Measurements from ENCODE around the gene SYNC. TPM values are rescaled to one million over a fixed set of nuclear protein-coding genes. Genes with fewer than 3 reads are reported as not detected.
A peak's percentile ranks its signal among the peaks of the same experiment; 100 is the strongest.

The SYNC gene
- total RNA-seq, 5 donors from 2014 or later (not counting 1 experiment from before 2014, with no cell fraction given): 0.07 TPM; not detected in 4

GRCh38 chr1:32725615-32725982 lies 23.0 kb upstream of the SYNC start:
- Histone ChIP-seq H3K4me3 (ENCODE audit: control insufficient read depth in 1 of 2, extremely low read depth in 1 of 2, low read length in 1 of 2) (no peak overlapping the region), H3K4me1 (ENCODE audit: control insufficient read depth in 1 of 2, extremely low read depth in 1 of 2, insufficient read depth in 2 of 2, low read length in 2 of 2) (peaks cover 0 to 6% of the 10 kb centered on the region in 2 experiments), H3K36me3 (ENCODE audit: control insufficient read depth in 2 of 2, extremely low read depth in 1 of 2, insufficient read depth in 1 of 2, low read length in 1 of 2) (no peaks in the 10 kb centered on the region), H3K9me3 (no peaks in the 10 kb centered on the region), H3K27me3 (replicated peaks in 1 of 2; ENCODE audit: control insufficient read depth in 2 of 2, extremely low read depth in 1 of 2, insufficient read depth in 2 of 2, low read length in 1 of 2) (peaks cover 0 to 15% of the 10 kb centered on the region in 2 experiments), H3K27ac (ENCODE audit: low read length) (no peak overlapping the region)
- Mint-ChIP-seq H3K9me3 (no peaks in the 10 kb centered on the region), H3K27ac (no peak overlapping the region), H3K27me3 (peaks cover 16 to 20% of the 10 kb centered on the region in 2 donors), H3K4me3 (no peak overlapping the region), H3K36me3 (no peaks in the 10 kb centered on the region), H3K4me1 (peaks cover 6 to 11% (median 10%) of the 10 kb centered on the region in 3 donors)
- CTCF ChIA-PET: interaction anchor here in 1 of 2 donors (1.0 kb wide), 1 partner anchor 13 kb away, joined by 4 read pairs; no protein-coding TSS in a partner anchor
- no peak for DNase-seq
- WGBS (ENCODE audit: insufficient coverage): 90% methylated on average over 3 of the region's 3 CpGs
- POLR2A ChIA-PET: no interaction called here
- no peak for ATAC-seq (replicated peaks in 1 of 4)

DNA sequence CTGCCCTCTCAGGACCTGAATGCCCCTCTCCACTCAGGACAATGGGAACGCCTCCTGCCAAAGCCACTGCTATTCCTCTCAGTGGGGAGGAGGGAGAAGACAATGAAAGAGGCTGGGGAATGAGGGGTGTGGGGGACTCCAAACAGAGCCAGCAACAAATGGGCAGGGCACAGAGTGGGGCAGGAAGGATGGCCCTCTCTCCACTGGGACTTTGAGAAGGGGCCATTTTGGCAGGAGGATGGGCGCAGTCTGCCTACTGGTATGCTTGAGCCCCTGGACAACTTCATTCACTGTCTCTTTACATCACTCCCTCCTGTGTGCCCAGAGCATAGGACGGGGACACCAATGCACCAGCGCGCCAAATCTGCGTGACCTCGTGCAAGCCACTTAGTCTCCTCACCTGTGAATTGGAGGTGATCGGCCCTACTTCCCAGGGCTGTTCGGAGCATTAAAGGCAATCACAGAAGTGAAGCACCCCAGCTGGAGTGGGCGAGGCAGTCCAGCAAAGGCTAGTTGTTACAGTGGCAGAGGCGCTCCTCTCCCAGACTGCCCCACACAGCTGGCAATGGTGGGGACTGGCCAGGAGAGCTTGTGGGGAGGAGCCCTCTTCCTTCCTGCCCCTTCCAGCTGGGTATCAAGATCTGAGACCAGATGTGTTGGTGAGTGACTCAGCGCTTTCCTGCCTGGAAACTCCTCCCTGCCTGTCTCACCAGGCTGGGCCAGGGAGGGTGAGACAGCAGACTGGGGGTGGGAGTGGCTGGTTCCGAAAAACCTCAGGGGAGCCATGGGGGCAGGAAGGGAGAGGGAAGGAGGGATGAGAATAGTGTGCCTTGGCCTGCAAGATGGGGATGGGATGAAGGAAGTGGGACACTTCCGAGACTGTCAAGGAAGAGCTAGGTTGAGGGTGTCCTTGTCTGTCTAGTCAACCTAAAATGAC lies 22.4 kb upstream of the SYNC start:
- H3K9me3 Mint-ChIP-seq: no peaks in the 10 kb centered on the region
- ChIA-PET CTCF (interaction anchor here in 1 of 2 donors (1.0 kb wide), 1 partner anchor 12 kb away, joined by 4 read pairs; no protein-coding TSS in a partner anchor), POLR2A (no interaction called here)
- no peak overlapping the region for H3K27ac Mint-ChIP-seq
- WGBS (ENCODE audit: insufficient coverage): 41% methylated on average over 8 of the region's 14 CpGs
- no peaks in the 10 kb centered on the region for H3K36me3 Mint-ChIP-seq
- ATAC-seq (replicated peaks in 1 of 4) (peak in 3 of 4 experiments; percentile 31 to 49 (median 35)), DNase-seq (peak in 1 of 35 experiments; percentile 28)
- Histone ChIP-seq H3K9me3 (no peaks in the 10 kb centered on the region), H3K4me3 (ENCODE audit: control insufficient read depth in 1 of 2, extremely low read depth in 1 of 2, low read length in 1 of 2) (no peak overlapping the region), H3K27me3 (replicated peaks in 1 of 2; ENCODE audit: control insufficient read depth in 2 of 2, extremely low read depth in 1 of 2, insufficient read depth in 2 of 2, low read length in 1 of 2) (peaks cover 0 to 20% of the 10 kb centered on the region in 2 experiments), H3K36me3 (ENCODE audit: control insufficient read depth in 2 of 2, extremely low read depth in 1 of 2, insufficient read depth in 1 of 2, low read length in 1 of 2) (no peaks in the 10 kb centered on the region), H3K27ac (ENCODE audit: low read length) (no peak overlapping the region), H3K4me1 (ENCODE audit: control insufficient read depth in 1 of 2, extremely low read depth in 1 of 2, insufficient read depth in 2 of 2, low read length in 2 of 2) (peaks cover 0 to 6% of the 10 kb centered on the region in 2 experiments)
- H3K4me1 Mint-ChIP-seq: peaks cover 6 to 11% (median 10%) of the 10 kb centered on the region in 3 donors
- H3K27me3 Mint-ChIP-seq: peaks cover 16 to 26% of the 10 kb centered on the region in 2 donors
- no peak overlapping the region for H3K4me3 Mint-ChIP-seq

- no peak overlapping the region for H3K4me3 ChIP-seq (ENCODE audit: control insufficient read depth in 1 of 2, extremely low read depth in 1 of 2, low read length in 1 of 2)
- WGBS (ENCODE audit: insufficient coverage): 60% methylated on average over 1 of the region's 4 CpGs
- Mint-ChIP-seq H3K27ac (no peak overlapping the region), H3K4me1 (peaks cover 6 to 11% (median 7%) of the 10 kb centered on the region in 3 donors), H3K4me3 (no peak overlapping the region), H3K27me3 (peaks cover 14 to 16% of the 10 kb centered on the region in 2 donors), H3K36me3 (no peaks in the 10 kb centered on the region), H3K9me3 (no peaks in the 10 kb centered on the region)
- ChIA-PET CTCF (interaction anchor here in 1 of 2 donors (0.6 kb wide), 1 partner anchor 50 kb away, joined by 13 read pairs; no protein-coding TSS in a partner anchor), POLR2A (no interaction called here)
- H3K9me3 ChIP-seq: no peaks in the 10 kb centered on the region
- peaks cover 0 to 44% of the 10 kb centered on the region in 2 experiments for H3K27me3 ChIP-seq (replicated peaks in 1 of 2; ENCODE audit: control insufficient read depth in 2 of 2, extremely low read depth in 1 of 2, insufficient read depth in 2 of 2, low read length in 1 of 2)
- peaks cover 0 to 11% of the 10 kb centered on the region in 2 experiments for H3K4me1 ChIP-seq (ENCODE audit: control insufficient read depth in 1 of 2, extremely low read depth in 1 of 2, insufficient read depth in 2 of 2, low read length in 2 of 2)
- no peak for DNase-seq
- no peak for ATAC-seq (replicated peaks in 1 of 4)
- no peak overlapping the region for H3K27ac ChIP-seq (ENCODE audit: low read length)
- H3K36me3 ChIP-seq (ENCODE audit: control insufficient read depth in 2 of 2, extremely low read depth in 1 of 2, insufficient read depth in 1 of 2, low read length in 1 of 2): no peaks in the 10 kb centered on the region
These were observed 17.2 kb upstream of the SYNC start for GRCh38 chr1:32719681-32720275.

- ChIA-PET CTCF (no interaction called here), POLR2A (no interaction called here)
- DNase-seq (no peak), ATAC-seq (replicated peaks in 1 of 4) (no peak)
- H3K4me3 Mint-ChIP-seq: no peak overlapping the region
- no peak overlapping the region for H3K4me3 ChIP-seq (ENCODE audit: control insufficient read depth in 1 of 2, extremely low read depth in 1 of 2, low read length in 1 of 2)
- H3K27me3 ChIP-seq (replicated peaks in 1 of 2; ENCODE audit: control insufficient read depth in 2 of 2, extremely low read depth in 1 of 2, insufficient read depth in 2 of 2, low read length in 1 of 2): peaks cover 0 to 40% of the 10 kb centered on the region in 2 experiments
- no peaks in the 10 kb centered on the region for H3K36me3 Mint-ChIP-seq
- H3K9me3 ChIP-seq: no peaks in the 10 kb centered on the region
- H3K4me1 ChIP-seq (ENCODE audit: control insufficient read depth in 1 of 2, extremely low read depth in 1 of 2, insufficient read depth in 2 of 2, low read length in 2 of 2): peaks cover 0 to 11% of the 10 kb centered on the region in 2 experiments
- peaks cover 4 to 11% (median 7%) of the 10 kb centered on the region in 3 donors for H3K4me1 Mint-ChIP-seq
- H3K36me3 ChIP-seq (ENCODE audit: control insufficient read depth in 2 of 2, extremely low read depth in 1 of 2, insufficient read depth in 1 of 2, low read length in 1 of 2): no peaks in the 10 kb centered on the region
- H3K27me3 Mint-ChIP-seq: peaks cover 14 to 16% of the 10 kb centered on the region in 2 donors
- WGBS (ENCODE audit: insufficient coverage): 100% methylated on average over 1 of the region's 1 CpG
- no peaks in the 10 kb centered on the region for H3K9me3 Mint-ChIP-seq
- no peak overlapping the region for H3K27ac Mint-ChIP-seq
- H3K27ac ChIP-seq (ENCODE audit: low read length): no peak overlapping the region
These were observed 16.0 kb upstream of the SYNC start for GRCh38 chr1:32718527-32718926.

DNA sequence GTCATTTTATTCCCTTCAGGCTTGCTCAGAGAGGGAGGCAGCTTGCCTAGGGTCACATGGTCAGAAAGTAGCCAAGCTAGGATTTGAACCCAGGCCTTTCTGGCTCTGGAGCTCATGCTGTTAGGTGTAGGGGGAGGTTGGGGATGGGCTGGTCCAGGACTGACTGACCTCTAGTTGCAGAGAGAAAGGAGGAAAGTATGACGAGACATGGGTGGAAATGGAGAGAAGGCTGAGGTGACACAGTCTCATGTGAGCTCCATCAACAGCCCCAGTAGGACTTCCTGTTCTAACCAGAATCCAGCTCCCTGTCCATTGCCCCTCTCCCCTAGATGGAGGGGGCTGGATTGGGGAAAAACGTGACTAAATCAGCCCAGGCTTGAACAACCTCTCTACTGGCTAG lies 15.5 kb upstream of the SYNC start:
- peaks cover 4 to 11% (median 7%) of the 10 kb centered on the region in 3 donors for H3K4me1 Mint-ChIP-seq
- no peak overlapping the region for H3K4me3 ChIP-seq (ENCODE audit: control insufficient read depth in 1 of 2, extremely low read depth in 1 of 2, low read length in 1 of 2)
- H3K27me3 Mint-ChIP-seq: peaks cover 14 to 16% of the 10 kb centered on the region in 2 donors
- peaks cover 0 to 11% of the 10 kb centered on the region in 2 experiments for H3K4me1 ChIP-seq (ENCODE audit: control insufficient read depth in 1 of 2, extremely low read depth in 1 of 2, insufficient read depth in 2 of 2, low read length in 2 of 2)
- ATAC-seq (replicated peaks in 1 of 4): no peak
- WGBS (ENCODE audit: insufficient coverage): no CpG with 5 or more reads among the region's 2 CpGs
- H3K9me3 Mint-ChIP-seq: no peaks in the 10 kb centered on the region
- H3K36me3 Mint-ChIP-seq: no peaks in the 10 kb centered on the region
- H3K4me3 Mint-ChIP-seq: no peak overlapping the region
- no peak overlapping the region for H3K27ac ChIP-seq (ENCODE audit: low read length)
- H3K36me3 ChIP-seq (ENCODE audit: control insufficient read depth in 2 of 2, extremely low read depth in 1 of 2, insufficient read depth in 1 of 2, low read length in 1 of 2): no peaks in the 10 kb centered on the region
- peaks cover 0 to 41% of the 10 kb centered on the region in 2 experiments for H3K27me3 ChIP-seq (replicated peaks in 1 of 2; ENCODE audit: control insufficient read depth in 2 of 2, extremely low read depth in 1 of 2, insufficient read depth in 2 of 2, low read length in 1 of 2)
- H3K9me3 ChIP-seq: no peaks in the 10 kb centered on the region
- ChIA-PET CTCF (no interaction called here), POLR2A (no interaction called here)
- no peak for DNase-seq
- no peak overlapping the region for H3K27ac Mint-ChIP-seq

- H3K9me3 ChIP-seq: no peaks in the 10 kb centered on the region
- Mint-ChIP-seq H3K27me3 (peaks cover 11 to 16% of the 10 kb centered on the region in 2 donors), H3K4me3 (no peak overlapping the region), H3K27ac (no peak overlapping the region), H3K4me1 (peaks cover 4 to 12% (median 9%) of the 10 kb centered on the region in 3 donors), H3K9me3 (no peaks in the 10 kb centered on the region), H3K36me3 (no peaks in the 10 kb centered on the region)
- ATAC-seq (replicated peaks in 1 of 4): no peak
- no peaks in the 10 kb centered on the region for H3K36me3 ChIP-seq (ENCODE audit: control insufficient read depth in 2 of 2, extremely low read depth in 1 of 2, insufficient read depth in 1 of 2, low read length in 1 of 2)
- DNase-seq: no peak
- no peak overlapping the region for H3K4me3 ChIP-seq (ENCODE audit: control insufficient read depth in 1 of 2, extremely low read depth in 1 of 2, low read length in 1 of 2)
- ChIA-PET POLR2A (interaction anchor here in 1 of 2 donors (0.7 kb wide), 1 partner anchor 328 kb away, joined by 5 read pairs; no protein-coding TSS in a partner anchor), CTCF (interaction anchor here in 1 of 2 donors (0.5 kb wide), 1 partner anchor 1760 kb away, joined by 4 read pairs; no protein-coding TSS in a partner anchor)
- H3K4me1 ChIP-seq (ENCODE audit: control insufficient read depth in 1 of 2, extremely low read depth in 1 of 2, insufficient read depth in 2 of 2, low read length in 2 of 2): peaks cover 0 to 12% of the 10 kb centered on the region in 2 experiments
- H3K27ac ChIP-seq (ENCODE audit: low read length): no peak overlapping the region
- 93% methylated on average over 4 of the region's 4 CpGs for WGBS (ENCODE audit: insufficient coverage)
- H3K27me3 ChIP-seq (replicated peaks in 1 of 2; ENCODE audit: control insufficient read depth in 2 of 2, extremely low read depth in 1 of 2, insufficient read depth in 2 of 2, low read length in 1 of 2): peaks cover 0 to 42% of the 10 kb centered on the region in 2 experiments
These were observed 14.9 kb upstream of the SYNC start for GRCh38 chr1:32717503-32717902.
